HL-60 (cell line): ENCODE measurements around the gene TET3.

Experiments used
- DNase-seq, 2 experiments: peaks; one replicate each; pipeline ENCODE4 v3.0.0-alpha.2; 2010 to 2020; ENCODE audit warnings: low read depth in 1 of 2, low spot score in 1 of 2
- H3K27ac ChIP-seq: fragments of 250-450 bp; sonication (Bioruptor Pico); replicated peaks from 2 replicates; pipeline ENCODE4 v1.5.1; 2020; ENCODE audit warnings: mild to moderate bottlenecking, moderate library complexity
- H3K27me3 ChIP-seq: fragments of 250-450 bp; sonication (Bioruptor Pico); 2 replicates; pipeline ENCODE4 v1.5.1; 2021; ENCODE audit warnings: mild to moderate bottlenecking, moderate library complexity; ENCODE audit not compliant: insufficient read depth, poor library complexity, severe bottlenecking
- H3K4me3 ChIP-seq: replicated peaks from 2 replicates; pipeline ENCODE4 v1.5.1; 2011; ENCODE audit warnings: mild to moderate bottlenecking, control low read depth, low read length; ENCODE audit not compliant: insufficient read depth
- CTCF ChIP-seq: IDR thresholded peaks from one replicate; pipeline ENCODE4 v1.5.1; 2011; ENCODE audit warnings: low read length, control low read depth, inconsistent platforms; ENCODE audit not compliant: insufficient read depth
- GABPA ChIP-seq: IDR thresholded peaks from 2 replicates; pipeline ENCODE4 v1.6.1; 2012; ENCODE audit warnings: low read depth
- POLR2AphosphoS5 ChIP-seq: IDR thresholded peaks from 2 replicates; pipeline ENCODE4 v1.6.1; 2012; ENCODE audit warnings: low read depth
- SPI1 ChIP-seq: IDR thresholded peaks from 2 replicates; pipeline ENCODE4 v1.6.1; 2012; ENCODE audit warnings: low read depth, mild to moderate bottlenecking, borderline replicate concordance
- TF ChIP-seq, protein P1 (sequence below): IDR thresholded peaks from 2 replicates; pipeline ENCODE4 v1.6.1; 2012; ENCODE audit warnings: low read depth; ENCODE audit not compliant: insufficient replicate concordance

TET3 gene

GRCh38 chr2:73962798-73963197 lies 21.9 kb upstream of the TET3 start:
- DNase-seq: no peak
- H3K27ac ChIP-seq: no peak overlapping the region
- TF ChIP-seq GABPA (no peak), CTCF (no peak), SPI1 (no peak)
- H3K27me3 ChIP-seq: no peaks in the 10 kb centered on the region
- no peak overlapping the region for H3K4me3 ChIP-seq

DNA sequence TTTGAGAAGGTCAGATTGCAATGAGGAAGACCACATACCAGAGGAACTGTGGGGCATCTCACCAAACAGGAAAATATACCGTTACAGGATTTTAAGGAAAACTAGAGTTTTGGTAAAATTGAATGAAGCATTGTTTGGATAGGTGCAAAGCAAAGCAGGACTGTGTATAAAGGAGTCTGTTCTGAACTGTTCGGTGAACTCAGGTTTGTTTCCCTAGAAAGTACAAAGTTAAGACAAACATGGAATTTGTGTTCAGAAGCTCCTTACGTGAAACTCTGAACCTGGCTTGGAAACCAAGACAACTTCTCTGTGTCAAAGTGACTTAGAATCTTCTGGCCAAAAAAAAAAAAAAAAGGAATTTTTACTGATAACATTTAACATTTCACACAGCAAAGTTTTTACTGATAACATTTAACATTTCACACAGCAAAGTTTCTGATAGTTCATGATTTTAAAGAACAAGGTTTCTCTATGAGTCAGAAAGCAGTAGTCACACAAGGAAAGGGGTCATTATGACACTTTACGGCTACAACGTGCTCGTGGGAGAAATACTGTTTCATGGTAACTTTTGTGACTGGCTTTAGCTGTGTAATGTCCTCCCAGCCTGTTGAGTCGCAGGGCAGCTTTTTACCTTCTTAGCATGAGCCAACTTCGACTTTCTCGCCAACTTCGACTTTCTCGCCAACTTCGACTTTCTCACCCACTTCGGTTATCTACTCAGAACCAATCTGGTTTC lies 21.2 kb upstream of the TET3 start:
- DNase-seq: no peak
- Histone ChIP-seq H3K4me3 (no peak overlapping the region), H3K27me3 (no peaks in the 10 kb centered on the region), H3K27ac (no peak overlapping the region)
- TF ChIP-seq SPI1: no peak
- TF ChIP-seq, protein P1, sequence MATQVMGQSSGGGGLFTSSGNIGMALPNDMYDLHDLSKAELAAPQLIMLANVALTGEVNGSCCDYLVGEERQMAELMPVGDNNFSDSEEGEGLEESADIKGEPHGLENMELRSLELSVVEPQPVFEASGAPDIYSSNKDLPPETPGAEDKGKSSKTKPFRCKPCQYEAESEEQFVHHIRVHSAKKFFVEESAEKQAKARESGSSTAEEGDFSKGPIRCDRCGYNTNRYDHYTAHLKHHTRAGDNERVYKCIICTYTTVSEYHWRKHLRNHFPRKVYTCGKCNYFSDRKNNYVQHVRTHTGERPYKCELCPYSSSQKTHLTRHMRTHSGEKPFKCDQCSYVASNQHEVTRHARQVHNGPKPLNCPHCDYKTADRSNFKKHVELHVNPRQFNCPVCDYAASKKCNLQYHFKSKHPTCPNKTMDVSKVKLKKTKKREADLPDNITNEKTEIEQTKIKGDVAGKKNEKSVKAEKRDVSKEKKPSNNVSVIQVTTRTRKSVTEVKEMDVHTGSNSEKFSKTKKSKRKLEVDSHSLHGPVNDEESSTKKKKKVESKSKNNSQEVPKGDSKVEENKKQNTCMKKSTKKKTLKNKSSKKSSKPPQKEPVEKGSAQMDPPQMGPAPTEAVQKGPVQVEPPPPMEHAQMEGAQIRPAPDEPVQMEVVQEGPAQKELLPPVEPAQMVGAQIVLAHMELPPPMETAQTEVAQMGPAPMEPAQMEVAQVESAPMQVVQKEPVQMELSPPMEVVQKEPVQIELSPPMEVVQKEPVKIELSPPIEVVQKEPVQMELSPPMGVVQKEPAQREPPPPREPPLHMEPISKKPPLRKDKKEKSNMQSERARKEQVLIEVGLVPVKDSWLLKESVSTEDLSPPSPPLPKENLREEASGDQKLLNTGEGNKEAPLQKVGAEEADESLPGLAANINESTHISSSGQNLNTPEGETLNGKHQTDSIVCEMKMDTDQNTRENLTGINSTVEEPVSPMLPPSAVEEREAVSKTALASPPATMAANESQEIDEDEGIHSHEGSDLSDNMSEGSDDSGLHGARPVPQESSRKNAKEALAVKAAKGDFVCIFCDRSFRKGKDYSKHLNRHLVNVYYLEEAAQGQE: no peak
- no peak for TF ChIP-seq CTCF
- TF ChIP-seq POLR2AphosphoS5: no peak
- TF ChIP-seq GABPA: no peak

- no peak overlapping the region for H3K27ac ChIP-seq
- DNase-seq: no peak
- no peaks in the 10 kb centered on the region for H3K27me3 ChIP-seq
- TF ChIP-seq CTCF (no peak), POLR2AphosphoS5 (no peak), SPI1 (no peak), GABPA (no peak)
- TF ChIP-seq, protein P1: no peak
- H3K4me3 ChIP-seq: no peak overlapping the region
These were observed 20.5 kb upstream of the TET3 start for GRCh38 chr2:73964223-73964622.

DNA sequence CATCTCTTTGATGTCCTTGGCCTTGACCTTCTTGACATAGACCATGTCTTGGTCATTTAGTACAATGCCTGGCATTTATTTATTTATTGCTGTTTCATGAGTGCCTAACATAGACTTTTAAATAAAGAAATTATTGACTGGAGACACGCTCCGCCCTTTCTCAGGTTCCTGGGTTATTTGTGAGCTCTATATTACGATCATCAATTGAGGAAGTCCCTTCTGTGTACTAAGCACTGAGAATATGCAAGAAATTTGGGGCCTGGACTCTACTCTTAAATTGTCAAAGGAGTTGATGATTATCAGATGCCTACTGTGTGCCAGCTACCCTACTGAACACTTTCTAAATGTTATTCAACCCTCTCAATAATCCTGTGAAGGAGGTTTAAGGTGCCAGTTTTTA lies 19.7 kb upstream of the TET3 start:
- TF ChIP-seq, protein P1: no peak
- no peak for TF ChIP-seq POLR2AphosphoS5
- TF ChIP-seq SPI1: peak; percentile 65
- TF ChIP-seq CTCF: no peak
- no peak for TF ChIP-seq GABPA
- H3K27me3 ChIP-seq: no peaks in the 10 kb centered on the region
- H3K4me3 ChIP-seq: no peak overlapping the region
- no peak overlapping the region for H3K27ac ChIP-seq
- no peak for DNase-seq
